Measurements from ENCODE around the gene NDUFV3.

The NDUFV3 gene

DNA sequence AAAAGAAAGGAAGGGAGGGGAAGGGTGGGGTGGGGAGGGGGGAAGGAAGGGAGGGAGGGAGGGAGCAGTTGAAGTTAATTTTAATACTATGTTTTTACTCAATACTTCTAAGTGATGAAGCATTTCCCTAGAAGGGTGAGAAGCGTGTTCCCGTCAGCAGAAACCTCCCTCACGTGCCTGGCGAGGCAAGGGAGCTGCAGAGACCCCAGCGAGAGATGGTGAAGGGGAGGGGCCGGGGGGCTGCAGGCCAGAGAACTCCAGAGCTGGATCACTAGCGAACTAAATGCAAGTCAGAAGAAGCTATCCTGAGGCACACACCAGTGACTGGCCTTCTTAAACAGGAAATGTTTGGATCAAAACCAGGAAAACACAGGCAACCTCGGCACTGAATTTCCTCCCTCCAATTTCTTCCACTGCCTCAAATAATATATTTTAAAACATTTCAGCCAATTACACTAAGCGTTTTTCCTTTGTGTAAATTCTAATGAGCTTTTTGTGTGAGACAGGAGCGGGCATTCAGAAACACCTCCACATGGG lies 31.7 kb upstream of the NDUFV3 start:
- H3K36me3 ChIP-seq (replicated peaks in 1 of 2; ENCODE audit: control insufficient read depth in 2 of 2, insufficient read depth in 2 of 2, low read length in 2 of 2) = peaks cover 32 to 91% of the 10 kb centered on the region in 2 donors
- no peak overlapping the region for H3K4me2 ChIP-seq (ENCODE audit: insufficient read depth, low read length, poor library complexity, severe bottlenecking)
- no peak overlapping the region for H2AFZ ChIP-seq (ENCODE audit: low read length)
- H3K9ac ChIP-seq (ENCODE audit: low read depth, low read length, poor library complexity) = no peak overlapping the region
- no peaks in the 10 kb centered on the region for H3K4me1 ChIP-seq (ENCODE audit: control insufficient read depth in 2 of 2, insufficient read depth in 1 of 2, low read depth in 1 of 2, low read length in 2 of 2)
- no peak overlapping the region for H2AK5ac ChIP-seq (ENCODE audit: low read depth, low read length)
- H2BK5ac ChIP-seq (ENCODE audit: low read length) = no peak overlapping the region
- no peak for DNase-seq (ENCODE audit: low spot score)
- H2BK120ac ChIP-seq (ENCODE audit: low read depth, low read length) = no peak overlapping the region
- H3K27me3 ChIP-seq (ENCODE audit: control insufficient read depth in 3 of 3, insufficient read depth in 3 of 3, low read depth in 1 of 3, low read length in 3 of 3) = no peaks in the 10 kb centered on the region
- no peak overlapping the region for H3K27ac ChIP-seq (replicated peaks; ENCODE audit: low read length)
- no peak overlapping the region for H3K14ac ChIP-seq (ENCODE audit: low read length)
- H3K23ac ChIP-seq (ENCODE audit: low read depth, low read length, poor library complexity) = no peak overlapping the region
- H4K91ac ChIP-seq (ENCODE audit: low read depth, low read length, poor library complexity) = no peak overlapping the region
- WGBS, 2 donors (ENCODE audit: extremely low coverage in 2 of 2, insufficient read length in 2 of 2, insufficient replicate concordance in 1 of 2) = no CpG with 5 or more reads among the region's 10 CpGs
- H4K8ac ChIP-seq (ENCODE audit: low read depth, low read length) = no peak overlapping the region
- H3K4ac ChIP-seq (ENCODE audit: low read length) = no peak overlapping the region
- no peak overlapping the region for H3K4me3 ChIP-seq (ENCODE audit: low read length in 2 of 2)
- H3K79me1 ChIP-seq (ENCODE audit: low read depth, low read length) = peaks cover 22% of the 10 kb centered on the region
- H2BK12ac ChIP-seq (ENCODE audit: low read length) = no peak overlapping the region
- H3K9me3 ChIP-seq (replicated peaks in 1 of 2; ENCODE audit: control insufficient read depth in 2 of 2, insufficient read depth in 1 of 2, low read depth in 1 of 2, low read length in 2 of 2) = no peaks in the 10 kb centered on the region
- no peak overlapping the region for H2BK15ac ChIP-seq (ENCODE audit: low read length)
- H3K18ac ChIP-seq (ENCODE audit: low read length) = no peak overlapping the region

DNA sequence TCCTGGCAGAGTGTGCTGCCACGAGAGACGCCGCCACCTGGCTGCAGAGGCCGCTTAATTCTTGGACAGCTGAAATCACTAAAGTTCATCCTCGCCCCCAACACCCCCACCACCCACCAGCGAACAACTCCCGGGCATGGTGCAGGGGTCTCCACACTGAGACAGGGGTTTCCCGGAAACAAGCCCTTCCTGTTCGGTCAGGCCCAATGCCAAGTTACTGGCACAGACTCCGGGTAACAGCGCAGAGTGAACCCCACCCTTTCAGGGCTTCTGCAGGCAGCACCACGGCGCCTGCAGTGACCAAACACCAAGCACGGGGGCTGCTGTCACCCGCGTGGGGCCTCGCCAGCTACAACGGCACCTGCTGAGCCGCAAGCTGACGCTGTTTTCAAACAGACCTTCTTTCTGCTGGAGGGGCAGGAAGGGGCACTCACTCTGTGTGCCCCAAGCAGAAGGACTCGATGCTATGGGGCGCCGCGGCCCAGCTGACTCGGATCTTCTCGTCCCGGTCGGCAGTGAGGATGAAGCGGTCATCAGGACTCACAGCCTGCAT lies 31.2 kb upstream of the NDUFV3 start:
- no peak overlapping the region for H3K4ac ChIP-seq (ENCODE audit: low read length)
- H3K9ac ChIP-seq (ENCODE audit: low read depth, low read length, poor library complexity) = no peak overlapping the region
- H2BK120ac ChIP-seq (ENCODE audit: low read depth, low read length) = no peak overlapping the region
- no peak overlapping the region for H3K4me3 ChIP-seq (ENCODE audit: low read length in 2 of 2)
- no peak overlapping the region for H2BK15ac ChIP-seq (ENCODE audit: low read length)
- no peaks in the 10 kb centered on the region for H3K4me1 ChIP-seq (ENCODE audit: control insufficient read depth in 2 of 2, insufficient read depth in 1 of 2, low read depth in 1 of 2, low read length in 2 of 2)
- no peak overlapping the region for H2BK5ac ChIP-seq (ENCODE audit: low read length)
- WGBS, 2 donors (ENCODE audit: extremely low coverage in 2 of 2, insufficient read length in 2 of 2, insufficient replicate concordance in 1 of 2) = no CpG with 5 or more reads among the region's 29 CpGs
- no peak overlapping the region for H3K23ac ChIP-seq (ENCODE audit: low read depth, low read length, poor library complexity)
- H4K8ac ChIP-seq (ENCODE audit: low read depth, low read length) = no peak overlapping the region
- DNase-seq (ENCODE audit: low spot score) = no peak
- H4K91ac ChIP-seq (ENCODE audit: low read depth, low read length, poor library complexity) = no peak overlapping the region
- no peak overlapping the region for H3K4me2 ChIP-seq (ENCODE audit: insufficient read depth, low read length, poor library complexity, severe bottlenecking)
- no peaks in the 10 kb centered on the region for H3K27me3 ChIP-seq (ENCODE audit: control insufficient read depth in 3 of 3, insufficient read depth in 3 of 3, low read depth in 1 of 3, low read length in 3 of 3)
- no peak overlapping the region for H2AFZ ChIP-seq (ENCODE audit: low read length)
- H3K14ac ChIP-seq (ENCODE audit: low read length) = no peak overlapping the region
- no peaks in the 10 kb centered on the region for H3K9me3 ChIP-seq (replicated peaks in 1 of 2; ENCODE audit: control insufficient read depth in 2 of 2, insufficient read depth in 1 of 2, low read depth in 1 of 2, low read length in 2 of 2)
- no peak overlapping the region for H2BK12ac ChIP-seq (ENCODE audit: low read length)
- H3K79me1 ChIP-seq (ENCODE audit: low read depth, low read length) = peaks cover 24% of the 10 kb centered on the region
- no peak overlapping the region for H3K18ac ChIP-seq (ENCODE audit: low read length)
- H3K36me3 ChIP-seq (replicated peaks in 1 of 2; ENCODE audit: control insufficient read depth in 2 of 2, insufficient read depth in 2 of 2, low read length in 2 of 2) = peaks cover 29 to 91% of the 10 kb centered on the region in 2 donors
- H2AK5ac ChIP-seq (ENCODE audit: low read depth, low read length) = no peak overlapping the region
- H3K27ac ChIP-seq (replicated peaks; ENCODE audit: low read length) = no peak overlapping the region

DNA sequence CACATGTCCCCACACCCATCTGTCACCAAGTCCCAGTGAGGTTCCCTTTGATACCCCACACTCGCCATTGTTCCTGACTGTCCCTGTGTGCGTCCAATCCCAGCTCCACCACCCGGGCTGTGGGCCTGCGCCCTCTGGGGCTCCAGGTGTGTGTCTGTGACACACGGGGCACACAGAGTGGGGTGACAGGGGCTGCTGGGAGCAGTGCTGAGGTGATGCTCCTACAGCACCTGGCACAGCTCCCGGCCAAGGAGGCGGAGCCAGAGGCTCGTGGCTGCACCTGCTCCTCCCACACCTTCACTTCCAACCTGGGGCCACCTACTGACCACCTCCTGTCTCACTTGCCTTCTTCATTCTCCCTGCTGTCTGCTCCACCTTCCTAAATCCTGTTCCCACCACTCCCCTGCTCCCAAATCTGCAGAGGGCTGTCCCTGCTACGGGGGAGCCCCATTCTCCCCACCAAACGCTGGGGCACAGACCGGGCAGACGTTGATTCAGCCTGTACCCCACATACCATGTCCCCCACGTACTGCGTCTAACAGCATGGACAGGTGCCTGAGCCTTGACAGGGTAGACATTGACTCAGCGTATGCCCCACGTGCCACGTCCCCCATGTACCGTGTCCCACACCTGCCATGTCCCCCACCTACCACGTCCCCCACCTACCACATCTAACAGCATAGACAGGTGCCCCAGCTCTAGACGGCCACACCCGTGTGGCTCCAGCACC lies 30.2 kb upstream of the NDUFV3 start:
- Histone ChIP-seq H3K4me2 (ENCODE audit: insufficient read depth, low read length, poor library complexity, severe bottlenecking) (no peak overlapping the region), H2AFZ (ENCODE audit: low read length) (no peak overlapping the region), H3K27me3 (ENCODE audit: control insufficient read depth in 3 of 3, insufficient read depth in 3 of 3, low read depth in 1 of 3, low read length in 3 of 3) (no peaks in the 10 kb centered on the region), H3K23ac (ENCODE audit: low read depth, low read length, poor library complexity) (peak overlapping the region; percentile 58), H4K91ac (ENCODE audit: low read depth, low read length, poor library complexity) (no peak overlapping the region), H3K4me1 (ENCODE audit: control insufficient read depth in 2 of 2, insufficient read depth in 1 of 2, low read depth in 1 of 2, low read length in 2 of 2) (no peaks in the 10 kb centered on the region), H3K4me3 (ENCODE audit: low read length in 2 of 2) (no peak overlapping the region), H3K18ac (ENCODE audit: low read length) (no peak overlapping the region), H2BK120ac (ENCODE audit: low read depth, low read length) (no peak overlapping the region), H3K9me3 (replicated peaks in 1 of 2; ENCODE audit: control insufficient read depth in 2 of 2, insufficient read depth in 1 of 2, low read depth in 1 of 2, low read length in 2 of 2) (no peaks in the 10 kb centered on the region), H4K8ac (ENCODE audit: low read depth, low read length) (no peak overlapping the region), H3K27ac (replicated peaks; ENCODE audit: low read length) (no peak overlapping the region), H3K79me1 (ENCODE audit: low read depth, low read length) (peaks cover 24% of the 10 kb centered on the region), H3K9ac (ENCODE audit: low read depth, low read length, poor library complexity) (peak overlapping the region; percentile 12), H2BK5ac (ENCODE audit: low read length) (no peak overlapping the region), H2BK12ac (ENCODE audit: low read length) (peak overlapping the region; percentile 0), H2AK5ac (ENCODE audit: low read depth, low read length) (no peak overlapping the region), H3K36me3 (replicated peaks in 1 of 2; ENCODE audit: control insufficient read depth in 2 of 2, insufficient read depth in 2 of 2, low read length in 2 of 2) (peaks cover 31 to 89% of the 10 kb centered on the region in 2 donors), H2BK15ac (ENCODE audit: low read length) (no peak overlapping the region), H3K14ac (ENCODE audit: low read length) (no peak overlapping the region), H3K4ac (ENCODE audit: low read length) (no peak overlapping the region)
- no CpG with 5 or more reads among the region's 21 CpGs for whole genome bisulfite sequencing, 2 donors (ENCODE audit: extremely low coverage in 2 of 2, insufficient read length in 2 of 2, insufficient replicate concordance in 1 of 2)
- no peak for DNase-seq (ENCODE audit: low spot score)

DNA sequence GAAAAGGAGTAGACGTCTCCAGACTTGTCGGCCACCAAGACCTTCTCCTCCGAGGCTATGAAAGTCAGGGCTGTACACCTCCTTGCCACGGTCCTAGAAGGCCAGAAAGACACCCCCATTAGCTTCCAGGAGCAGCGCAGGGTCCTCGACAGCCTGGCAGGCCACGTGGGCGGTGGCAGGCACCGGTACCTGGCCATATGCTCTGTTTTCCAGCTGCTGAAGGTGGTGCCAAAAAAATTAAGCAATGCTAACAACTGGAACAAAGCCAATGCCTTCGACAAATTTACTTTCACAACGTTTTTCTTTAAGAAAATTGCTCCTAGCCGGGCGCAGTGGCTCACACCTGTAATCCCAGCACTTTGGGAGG lies 29.6 kb upstream of the NDUFV3 start:
- H3K9ac ChIP-seq (ENCODE audit: low read depth, low read length, poor library complexity) = no peak overlapping the region
- no peak for DNase-seq (ENCODE audit: low spot score)
- peak overlapping the region; percentile 0 for H2BK12ac ChIP-seq (ENCODE audit: low read length)
- H2BK5ac ChIP-seq (ENCODE audit: low read length) = no peak overlapping the region
- no peak overlapping the region for H3K27ac ChIP-seq (replicated peaks; ENCODE audit: low read length)
- H2BK120ac ChIP-seq (ENCODE audit: low read depth, low read length) = no peak overlapping the region
- no peak overlapping the region for H4K91ac ChIP-seq (ENCODE audit: low read depth, low read length, poor library complexity)
- no peak overlapping the region for H3K4me3 ChIP-seq (ENCODE audit: low read length in 2 of 2)
- H3K18ac ChIP-seq (ENCODE audit: low read length) = no peak overlapping the region
- H3K4me2 ChIP-seq (ENCODE audit: insufficient read depth, low read length, poor library complexity, severe bottlenecking) = no peak overlapping the region
- H3K27me3 ChIP-seq (ENCODE audit: control insufficient read depth in 3 of 3, insufficient read depth in 3 of 3, low read depth in 1 of 3, low read length in 3 of 3) = no peaks in the 10 kb centered on the region
- no peak overlapping the region for H3K14ac ChIP-seq (ENCODE audit: low read length)
- H3K23ac ChIP-seq (ENCODE audit: low read depth, low read length, poor library complexity) = peak overlapping the region; percentile 58
- H3K4me1 ChIP-seq (ENCODE audit: control insufficient read depth in 2 of 2, insufficient read depth in 1 of 2, low read depth in 1 of 2, low read length in 2 of 2) = no peaks in the 10 kb centered on the region
- H2BK15ac ChIP-seq (ENCODE audit: low read length) = no peak overlapping the region
- H2AFZ ChIP-seq (ENCODE audit: low read length) = no peak overlapping the region
- H4K8ac ChIP-seq (ENCODE audit: low read depth, low read length) = no peak overlapping the region
- H3K4ac ChIP-seq (ENCODE audit: low read length) = no peak overlapping the region
- H3K79me1 ChIP-seq (ENCODE audit: low read depth, low read length) = peaks cover 27% of the 10 kb centered on the region
- peaks cover 34 to 89% of the 10 kb centered on the region in 2 donors for H3K36me3 ChIP-seq (replicated peaks in 1 of 2; ENCODE audit: control insufficient read depth in 2 of 2, insufficient read depth in 2 of 2, low read length in 2 of 2)
- H3K9me3 ChIP-seq (replicated peaks in 1 of 2; ENCODE audit: control insufficient read depth in 2 of 2, insufficient read depth in 1 of 2, low read depth in 1 of 2, low read length in 2 of 2) = no peaks in the 10 kb centered on the region
- no CpG with 5 or more reads among the region's 13 CpGs for WGBS, 2 donors (ENCODE audit: extremely low coverage in 2 of 2, insufficient read length in 2 of 2, insufficient replicate concordance in 1 of 2)
- no peak overlapping the region for H2AK5ac ChIP-seq (ENCODE audit: low read depth, low read length)
